NCI-H2196 treated with DMSO at 0.1 percent for 48 hours (cell line): Measurements from ENCODE around the gene PTPRC.
"Not testable (repeated sequence)": the region's sequence is repeated elsewhere in the genome, so short reads cannot be mapped to it uniquely, and the experiment has no call there.

ENCODE experiments used
- DNase-seq: peaks from one replicate; lab custom pipeline; 2025; ENCODE audit not compliant: unreplicated experiment; lab: John Stamatoyannopoulos, UW

Gene PTPRC, protein sequence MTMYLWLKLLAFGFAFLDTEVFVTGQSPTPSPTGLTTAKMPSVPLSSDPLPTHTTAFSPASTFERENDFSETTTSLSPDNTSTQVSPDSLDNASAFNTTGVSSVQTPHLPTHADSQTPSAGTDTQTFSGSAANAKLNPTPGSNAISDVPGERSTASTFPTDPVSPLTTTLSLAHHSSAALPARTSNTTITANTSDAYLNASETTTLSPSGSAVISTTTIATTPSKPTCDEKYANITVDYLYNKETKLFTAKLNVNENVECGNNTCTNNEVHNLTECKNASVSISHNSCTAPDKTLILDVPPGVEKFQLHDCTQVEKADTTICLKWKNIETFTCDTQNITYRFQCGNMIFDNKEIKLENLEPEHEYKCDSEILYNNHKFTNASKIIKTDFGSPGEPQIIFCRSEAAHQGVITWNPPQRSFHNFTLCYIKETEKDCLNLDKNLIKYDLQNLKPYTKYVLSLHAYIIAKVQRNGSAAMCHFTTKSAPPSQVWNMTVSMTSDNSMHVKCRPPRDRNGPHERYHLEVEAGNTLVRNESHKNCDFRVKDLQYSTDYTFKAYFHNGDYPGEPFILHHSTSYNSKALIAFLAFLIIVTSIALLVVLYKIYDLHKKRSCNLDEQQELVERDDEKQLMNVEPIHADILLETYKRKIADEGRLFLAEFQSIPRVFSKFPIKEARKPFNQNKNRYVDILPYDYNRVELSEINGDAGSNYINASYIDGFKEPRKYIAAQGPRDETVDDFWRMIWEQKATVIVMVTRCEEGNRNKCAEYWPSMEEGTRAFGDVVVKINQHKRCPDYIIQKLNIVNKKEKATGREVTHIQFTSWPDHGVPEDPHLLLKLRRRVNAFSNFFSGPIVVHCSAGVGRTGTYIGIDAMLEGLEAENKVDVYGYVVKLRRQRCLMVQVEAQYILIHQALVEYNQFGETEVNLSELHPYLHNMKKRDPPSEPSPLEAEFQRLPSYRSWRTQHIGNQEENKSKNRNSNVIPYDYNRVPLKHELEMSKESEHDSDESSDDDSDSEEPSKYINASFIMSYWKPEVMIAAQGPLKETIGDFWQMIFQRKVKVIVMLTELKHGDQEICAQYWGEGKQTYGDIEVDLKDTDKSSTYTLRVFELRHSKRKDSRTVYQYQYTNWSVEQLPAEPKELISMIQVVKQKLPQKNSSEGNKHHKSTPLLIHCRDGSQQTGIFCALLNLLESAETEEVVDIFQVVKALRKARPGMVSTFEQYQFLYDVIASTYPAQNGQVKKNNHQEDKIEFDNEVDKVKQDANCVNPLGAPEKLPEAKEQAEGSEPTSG (N-terminal part only)

DNA sequence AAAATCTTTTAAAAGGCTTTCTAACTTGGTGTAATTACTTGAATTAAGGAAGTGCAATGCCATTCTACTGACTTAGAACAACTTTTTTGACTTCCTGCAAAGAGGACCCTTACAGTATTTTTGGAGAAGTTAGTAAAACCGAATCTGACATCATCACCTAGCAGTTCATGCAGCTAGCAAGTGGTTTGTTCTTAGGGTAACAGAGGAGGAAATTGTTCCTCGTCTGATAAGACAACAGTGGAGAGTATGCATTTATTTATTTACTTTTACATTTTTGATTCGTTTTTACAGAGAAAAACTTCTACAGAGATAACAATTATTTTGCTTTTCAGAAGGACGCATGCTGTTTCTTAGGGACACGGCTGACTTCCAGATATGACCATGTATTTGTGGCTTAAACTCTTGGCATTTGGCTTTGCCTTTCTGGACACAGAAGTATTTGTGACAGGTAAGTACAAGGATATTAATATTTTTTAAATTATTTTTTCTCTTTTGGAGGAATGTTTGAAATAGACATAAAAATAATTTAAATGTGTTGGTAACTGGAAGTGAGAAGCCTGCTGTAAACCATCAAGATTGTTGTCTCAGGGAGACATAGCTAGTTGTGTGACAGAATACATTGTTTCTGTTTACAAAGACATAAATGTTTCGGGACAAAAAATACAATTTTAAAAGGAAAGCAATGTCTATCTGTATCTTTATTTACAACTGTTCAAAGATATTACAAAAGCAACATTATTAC is at the start of gene PTPRC:
PTPRC (plus strand) TSS at position 147 of the 742 bp plus-strand sequence; CDS start at position 376, 229 bp downstream.
- DNase-seq = no peak

DNA sequence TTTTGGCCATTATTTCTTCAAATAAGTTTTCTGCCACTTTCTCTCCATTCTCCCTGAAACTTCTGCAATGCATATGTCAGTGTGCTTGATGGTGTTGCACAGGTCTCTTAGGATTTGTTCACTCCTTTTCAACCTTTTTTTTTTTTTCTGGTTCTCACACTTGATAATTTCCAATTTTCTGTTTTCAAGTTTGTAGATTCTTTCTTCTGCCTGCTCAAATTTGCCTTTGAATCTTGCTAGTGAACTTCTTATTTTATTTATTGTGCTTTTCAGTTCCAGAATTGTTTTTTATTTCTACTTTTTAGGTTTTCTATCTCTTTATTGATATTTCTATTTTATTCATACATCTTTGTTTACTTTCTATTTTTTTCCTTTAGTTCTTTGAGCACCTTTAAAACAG is 48.4 kb upstream of the PTPRC start:
- no peak for DNase-seq

DNA sequence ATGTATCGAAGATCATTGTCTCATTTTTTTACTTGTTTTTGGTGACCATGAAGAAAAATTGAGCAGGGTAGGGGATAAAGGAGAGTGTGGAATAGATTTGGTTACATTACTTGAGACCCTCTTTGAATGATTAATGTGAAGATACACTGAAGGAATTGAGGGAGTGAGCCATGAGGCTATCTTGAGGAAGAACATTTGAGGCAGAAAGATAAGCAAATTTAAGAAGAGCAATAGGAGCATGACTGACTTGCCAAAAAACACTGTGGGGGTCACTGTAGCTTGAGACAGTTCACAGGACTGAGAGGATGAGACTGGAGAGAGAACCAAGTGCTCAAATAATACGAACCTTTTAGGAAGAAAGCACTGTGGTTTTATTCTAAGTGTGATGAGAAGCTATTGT is 43.1 kb upstream of the PTPRC start:
- DNase-seq = no peak

DNA sequence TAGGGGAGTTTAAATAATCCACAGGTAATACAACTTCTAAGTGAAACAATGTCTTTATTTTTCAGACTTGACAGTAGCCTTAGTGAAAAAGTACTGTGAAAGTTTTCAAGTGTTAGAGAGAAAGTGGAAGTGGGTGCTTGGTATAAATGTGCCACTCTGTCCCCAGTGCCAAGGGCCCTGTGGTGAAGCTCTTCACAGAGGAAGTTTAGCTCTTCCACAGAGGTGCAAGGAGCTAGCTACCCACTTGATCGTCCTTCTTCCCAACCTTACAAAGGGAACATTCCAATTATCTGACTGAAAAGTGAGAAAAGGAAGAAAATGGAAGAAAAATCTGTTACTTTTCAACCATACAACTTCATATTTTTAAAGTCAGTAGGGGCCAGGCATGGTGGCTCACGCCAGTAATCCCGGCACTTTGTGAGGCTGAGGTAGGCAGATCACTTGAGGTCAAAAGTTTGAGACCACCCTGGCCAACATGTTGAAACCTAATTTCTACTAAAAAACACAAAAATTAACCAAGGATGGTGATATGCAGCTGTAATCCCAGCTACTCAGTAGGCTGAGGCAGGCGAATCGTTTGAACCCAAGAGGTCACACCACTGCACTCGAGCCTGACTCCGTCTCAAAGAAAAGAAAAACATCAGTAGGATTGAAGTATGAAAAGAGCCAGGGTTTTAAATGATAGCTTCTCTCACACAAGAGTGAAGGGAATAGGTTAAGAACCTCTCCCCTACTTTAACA is 41.0 kb upstream of the PTPRC start:
- no peak for DNase-seq

DNA sequence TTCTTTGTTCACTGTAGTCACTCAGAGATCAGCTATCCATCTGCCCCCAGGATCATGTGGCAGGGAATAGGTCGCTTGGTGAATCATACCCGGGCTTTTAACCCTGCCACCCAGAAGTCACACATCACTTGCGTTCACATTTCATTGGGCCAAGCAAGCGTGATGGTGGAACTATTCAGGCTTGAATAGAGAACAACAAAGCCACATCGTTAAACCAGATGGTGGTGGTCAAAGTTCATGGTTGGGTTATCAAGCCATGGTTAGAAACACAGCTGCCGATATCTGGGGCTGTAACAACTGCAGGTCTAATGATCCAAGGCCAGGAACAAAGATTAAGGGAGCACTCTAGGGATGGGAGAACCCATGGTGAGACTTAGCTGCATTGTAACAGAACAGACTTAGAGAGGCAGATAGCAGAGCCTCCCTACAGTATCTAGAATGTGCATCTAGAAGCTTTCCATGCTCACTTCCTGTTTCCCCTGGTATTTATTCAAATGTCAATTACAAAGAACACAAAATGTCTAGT is 40.0 kb upstream of the PTPRC start:
- DNase-seq = no peak

DNA sequence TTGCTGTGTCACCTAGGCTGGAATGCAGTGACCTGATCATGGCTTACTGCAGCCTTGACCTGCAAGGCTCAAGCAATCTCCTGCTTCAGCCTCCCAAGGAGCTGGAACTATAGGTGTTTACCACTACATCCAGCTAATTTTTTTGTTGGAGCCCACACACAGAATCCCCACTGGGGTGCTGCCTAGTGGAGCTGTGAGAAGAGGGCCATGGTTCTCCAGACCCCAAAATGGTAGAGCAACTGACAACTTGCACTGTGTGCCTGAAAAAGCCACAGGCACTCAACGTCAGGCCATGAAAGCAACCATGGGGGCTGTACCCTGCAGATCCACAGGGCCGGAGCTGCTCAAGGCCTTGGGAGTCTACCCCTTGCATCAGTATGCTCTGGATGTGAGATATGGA is 39.1 kb upstream of the PTPRC start:
- no peak for DNase-seq

DNA sequence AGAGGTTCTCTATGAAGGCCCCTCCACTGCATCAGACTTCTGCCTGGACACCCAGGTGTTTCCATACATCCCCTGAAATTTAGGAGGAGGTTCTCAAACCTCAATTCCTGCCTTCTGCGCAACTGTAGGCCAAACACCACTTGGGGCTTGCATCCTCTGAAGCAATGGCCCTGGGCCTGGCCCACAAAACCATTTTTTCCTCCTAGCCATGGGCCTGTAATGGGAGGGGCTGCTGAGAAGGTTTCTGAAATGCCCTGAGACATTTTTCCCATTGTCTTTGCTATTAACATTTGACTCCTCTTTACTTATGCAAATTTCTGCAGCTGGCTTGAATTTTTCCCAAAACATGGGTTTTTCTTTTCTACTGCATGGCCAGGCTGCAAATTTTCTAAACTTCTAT is 37.9 kb upstream of the PTPRC start:
- DNase-seq = no peak

DNA sequence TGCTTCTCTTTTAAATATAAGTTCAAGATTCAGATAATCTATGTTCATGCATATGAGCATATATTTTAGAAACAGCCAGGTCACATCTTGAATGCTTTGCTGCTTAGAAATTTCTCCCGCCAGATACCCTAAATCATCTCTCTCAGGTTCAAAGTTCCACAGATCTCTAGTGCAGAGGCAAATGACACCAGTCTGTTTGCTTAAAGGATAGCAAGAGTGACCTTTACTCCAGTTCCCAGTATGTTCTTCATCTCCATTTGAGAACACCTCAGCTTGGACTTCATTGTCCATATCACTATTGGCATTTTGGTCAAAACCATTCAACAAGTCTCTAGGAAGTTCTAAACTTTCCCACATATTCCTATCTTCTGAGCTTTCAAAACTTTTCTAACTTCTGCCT is 37.5 kb upstream of the PTPRC start:
- DNase-seq = not testable (repeated sequence)

DNA sequence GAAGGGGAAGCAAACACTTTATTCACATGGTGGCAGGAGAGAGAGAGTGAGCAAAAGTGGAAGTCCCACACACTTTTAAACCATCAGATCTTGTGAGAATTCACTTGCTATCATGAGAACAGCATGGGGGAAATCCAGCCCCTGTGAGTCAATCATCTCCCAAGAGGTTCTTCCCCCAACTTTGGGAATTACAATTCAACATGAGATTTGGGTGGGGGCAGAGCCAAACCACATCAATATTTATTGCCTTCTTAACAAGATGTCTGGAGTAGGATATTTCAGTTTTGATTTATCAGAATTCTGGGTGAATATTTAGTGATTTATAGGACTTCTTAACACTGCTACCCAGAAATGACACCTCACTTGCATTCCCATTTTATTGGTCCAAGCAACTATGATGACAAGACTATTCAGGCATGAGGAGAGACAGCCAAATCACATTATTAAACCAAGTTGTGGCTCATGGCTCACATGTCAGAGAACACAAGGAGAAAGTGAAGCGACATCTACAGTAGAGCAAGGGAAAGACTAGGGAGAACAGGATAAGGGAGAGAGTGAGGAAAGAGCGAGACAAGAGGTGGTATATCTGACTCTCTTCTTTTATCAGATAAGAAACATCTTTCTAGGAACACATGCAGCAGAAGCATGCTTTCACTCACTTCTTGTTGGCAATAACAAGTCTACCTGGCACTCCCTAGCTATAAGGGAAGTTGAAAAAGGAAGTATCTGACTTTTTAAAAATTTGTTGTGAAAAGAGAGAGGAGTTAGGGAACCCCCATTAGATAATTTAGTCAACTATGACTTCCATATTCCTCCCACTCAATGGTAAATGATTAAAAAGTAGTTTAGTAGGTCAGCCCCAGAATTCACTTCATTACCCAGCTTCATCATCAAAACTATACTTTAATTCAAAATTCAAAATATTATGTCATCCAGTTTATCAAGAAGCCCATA is 36.6 kb upstream of the PTPRC start:
- no peak for DNase-seq

DNA sequence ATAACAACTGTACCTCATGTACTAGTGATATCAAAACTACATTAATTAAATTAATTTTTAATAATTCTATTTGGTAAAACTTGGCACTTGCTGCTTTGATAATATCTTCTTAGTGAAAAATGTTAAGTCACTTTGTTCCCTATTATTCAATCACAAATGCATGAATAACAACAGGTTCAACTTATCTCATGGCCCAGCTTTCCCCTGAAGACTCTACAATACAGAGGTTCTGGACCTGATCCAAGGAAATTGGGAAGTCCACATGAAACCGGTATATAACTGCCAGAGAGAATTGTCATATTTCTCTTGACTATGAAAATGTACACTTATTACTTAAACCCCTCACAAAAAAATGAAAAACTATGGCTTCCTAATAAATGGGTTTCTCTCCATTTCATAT is 33.9 kb upstream of the PTPRC start:
- no peak for DNase-seq

DNA sequence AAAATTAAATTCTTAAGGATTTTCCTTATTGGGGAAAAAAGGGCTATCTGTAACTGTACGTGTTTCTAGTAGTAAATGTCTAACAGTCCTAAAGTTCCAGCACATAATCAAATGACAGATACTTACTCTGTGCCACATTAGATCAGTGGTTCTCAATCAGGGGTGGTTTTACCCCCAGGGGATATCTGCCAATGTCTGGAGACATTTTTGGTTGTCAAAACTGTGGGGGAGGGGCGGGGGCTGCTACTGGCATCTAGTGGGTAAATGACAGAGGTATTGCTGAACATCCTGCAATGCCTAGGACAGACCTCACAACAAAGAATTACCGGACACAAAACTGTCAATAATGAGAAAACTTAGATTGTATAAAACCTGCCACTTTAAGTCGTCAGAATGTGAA is 33.4 kb upstream of the PTPRC start:
- no peak for DNase-seq

DNA sequence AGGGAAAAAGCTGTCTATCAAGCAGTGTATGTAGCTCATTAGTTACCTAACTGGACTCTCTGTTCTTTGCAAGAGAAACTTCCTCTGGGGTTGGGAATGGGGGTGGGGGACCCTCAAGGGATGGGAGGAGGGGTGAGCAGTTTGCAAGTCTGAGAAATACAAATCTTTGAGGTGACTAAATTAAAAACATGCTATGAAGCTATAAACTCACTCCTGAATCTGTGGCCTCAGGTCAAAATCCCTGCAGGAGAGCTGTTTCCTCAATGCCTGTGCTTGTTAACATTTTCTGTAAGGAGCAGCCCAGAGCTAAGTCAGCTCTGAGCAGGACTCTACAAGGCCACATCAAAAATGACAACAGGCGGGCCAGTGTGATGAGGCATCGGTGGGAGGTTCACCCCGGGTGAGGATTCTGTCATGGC is 32.8 kb upstream of the PTPRC start:
- DNase-seq = no peak

DNA sequence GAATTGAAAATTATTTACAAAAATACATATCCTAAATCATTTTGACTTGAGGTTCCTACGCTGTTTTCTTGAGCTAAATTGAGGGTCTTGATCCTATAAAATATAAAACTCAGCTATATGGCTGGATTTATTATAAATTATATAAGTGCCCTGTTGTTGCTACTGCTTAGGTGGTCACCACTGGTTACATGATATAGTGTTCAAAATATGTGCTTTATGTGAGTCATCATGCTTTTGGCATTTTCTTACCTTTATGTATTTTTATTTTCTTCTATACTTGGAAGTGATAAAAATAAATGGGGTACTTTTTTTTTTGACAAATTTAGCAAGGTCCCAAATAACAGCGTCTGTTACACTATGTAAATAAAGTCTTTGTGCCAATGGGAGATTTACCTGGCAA is 31.1 kb upstream of the PTPRC start:
- DNase-seq = no peak

DNA sequence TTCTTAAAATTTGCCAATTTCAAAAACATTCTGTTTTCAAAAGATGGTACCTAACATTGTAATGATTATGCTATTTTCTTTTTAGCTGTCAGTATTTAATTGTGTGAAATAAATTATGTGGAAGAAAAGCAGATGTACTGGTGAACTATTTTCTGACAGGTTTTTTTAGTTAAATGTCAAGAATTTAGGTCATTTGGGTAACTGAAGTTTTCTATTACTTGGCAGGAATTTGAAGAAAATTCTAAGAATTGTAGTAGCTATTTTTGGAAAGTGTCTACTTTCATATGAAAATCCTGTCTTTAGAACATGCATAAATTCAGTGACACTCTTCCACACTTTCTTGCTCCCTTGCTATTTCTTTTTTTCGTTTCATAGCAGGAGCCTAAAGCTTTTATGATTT is 28.5 kb upstream of the PTPRC start:
- no peak for DNase-seq

DNA sequence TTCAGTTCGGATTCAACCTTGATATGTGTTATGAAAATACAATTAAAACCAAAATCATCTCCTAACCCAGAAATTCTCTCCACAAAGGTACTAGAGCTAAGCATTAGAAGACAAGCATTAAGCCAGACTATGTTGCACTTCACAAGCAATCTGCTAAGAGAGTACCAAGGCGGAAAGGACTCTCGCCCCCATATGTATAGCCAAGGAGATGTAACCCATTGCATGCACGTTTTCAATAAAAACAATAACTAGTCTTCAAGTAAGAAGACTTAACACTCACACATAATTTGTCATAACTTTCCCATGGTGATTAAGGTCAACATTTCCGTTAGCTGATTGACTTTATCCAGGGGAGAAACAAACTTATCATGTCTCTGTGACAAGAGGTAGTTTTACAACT is 27.6 kb upstream of the PTPRC start:
- no peak for DNase-seq

DNA sequence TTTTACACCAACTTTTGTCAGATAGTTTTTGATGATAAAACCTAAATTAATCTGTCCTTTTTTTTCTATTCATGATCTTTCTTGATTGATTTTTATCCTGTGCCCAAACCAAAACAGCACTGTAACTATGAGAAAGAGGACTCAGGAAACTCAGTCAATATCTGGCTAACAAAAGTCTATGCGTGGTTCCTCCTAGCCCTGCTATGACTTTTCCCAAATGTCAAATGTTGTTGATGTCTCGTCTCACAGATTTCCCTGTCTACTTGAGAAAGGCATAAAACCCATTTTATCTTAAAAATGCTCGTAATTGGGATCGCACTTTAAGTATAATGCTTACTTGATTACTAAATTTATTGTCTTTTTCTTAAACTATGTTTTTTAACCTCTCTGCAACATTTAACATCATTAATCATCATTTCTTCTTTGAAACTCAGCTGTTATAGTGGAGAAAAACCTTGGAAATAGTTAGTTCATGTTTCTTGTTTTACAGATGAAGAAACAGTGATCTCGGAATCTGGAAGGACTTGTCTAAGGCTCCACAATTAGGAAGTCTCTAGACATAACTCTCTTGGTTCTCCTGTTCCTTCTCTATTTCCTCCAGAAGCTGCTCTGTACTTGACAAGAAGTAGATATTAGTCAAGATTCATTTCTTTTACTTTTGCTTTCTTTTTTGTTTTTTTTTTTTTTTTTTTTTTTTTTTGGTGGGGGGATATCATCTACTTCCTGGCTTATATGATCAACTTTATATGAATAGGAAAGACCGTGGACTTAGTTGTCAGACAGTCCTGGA is 26.2 kb upstream of the PTPRC start:
- DNase-seq = no peak

DNA sequence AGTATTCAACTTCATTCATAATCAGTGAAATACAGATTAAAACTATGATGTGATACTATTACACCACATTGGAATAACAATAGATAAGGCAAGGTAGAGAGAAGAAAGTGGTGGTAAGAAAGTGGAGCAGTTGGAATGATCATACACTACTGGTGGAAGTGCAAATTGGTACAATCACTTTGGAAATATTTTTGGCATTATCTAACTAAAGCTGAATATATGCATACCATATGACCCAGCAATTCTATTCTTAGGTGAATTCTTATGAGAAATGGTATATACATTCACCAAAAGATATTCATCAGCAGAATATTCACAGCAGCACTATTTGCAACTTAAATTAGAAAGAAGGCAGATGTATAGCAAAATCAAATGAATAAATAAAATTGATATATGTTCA is 21.4 kb upstream of the PTPRC start:
- DNase-seq = no peak
